Endothelial cell (in vitro differentiated cells): ENCODE results near the gene GPR158. TPM values are rescaled to one million over a fixed set of nuclear protein-coding genes. Genes with fewer than 3 reads are reported as not detected.

Experiments used
- DNase-seq: peaks from one replicate; pipeline ENCODE4 v3.0.0; 2021; ENCODE audit warnings: low spot score
- H3K27ac Mint-ChIP-seq: one replicate; pipeline ENCODE4 v1.8.0; 2021; ENCODE audit warnings: mixed read lengths, inconsistent platforms; ENCODE audit not compliant: unreplicated experiment
- H3K27me3 Mint-ChIP-seq: one replicate; pipeline ENCODE4 v1.8.0; 2021; ENCODE audit warnings: mild to moderate bottlenecking, moderate library complexity, mixed read lengths, inconsistent platforms; ENCODE audit not compliant: unreplicated experiment
- H3K36me3 Mint-ChIP-seq: one replicate; pipeline ENCODE4 v1.8.0; 2021; ENCODE audit warnings: mild to moderate bottlenecking, low read depth, mixed read lengths, inconsistent platforms; ENCODE audit not compliant: unreplicated experiment
- H3K4me1 Mint-ChIP-seq: one replicate; pipeline ENCODE4 v1.8.0; 2021; ENCODE audit warnings: mild to moderate bottlenecking, mixed read lengths, inconsistent platforms; ENCODE audit not compliant: unreplicated experiment
- H3K4me3 Mint-ChIP-seq: one replicate; pipeline ENCODE4 v1.8.0; 2021; ENCODE audit warnings: mild to moderate bottlenecking, mixed read lengths, inconsistent platforms; ENCODE audit not compliant: unreplicated experiment
- H3K9me3 Mint-ChIP-seq: one replicate; pipeline ENCODE4 v1.8.0; 2021; ENCODE audit warnings: mixed read lengths, inconsistent platforms; ENCODE audit not compliant: unreplicated experiment
- CTCF ChIP-seq: fragments of 200-600 bp; sonication (generic); IDR thresholded peaks from one replicate; pipeline ENCODE4 v1.5.0; 2021; ENCODE audit warnings: antibody characterized with exemption; ENCODE audit not compliant: unreplicated experiment
- total RNA-seq: library from RNA; stranded (reverse); fragmentation: NEBNext Ultra II Directional; extraction: Animal tissue kit (Norgen Biotek cat#: 25700); gene quantifications from one replicate; pipeline ENCODE4 v1.2.1, GENCODE V29; 2021; ENCODE audit not compliant: unreplicated experiment

GPR158 gene
- total RNA-seq, 1 donor from 2014 or later = 0.13 TPM

DNA sequence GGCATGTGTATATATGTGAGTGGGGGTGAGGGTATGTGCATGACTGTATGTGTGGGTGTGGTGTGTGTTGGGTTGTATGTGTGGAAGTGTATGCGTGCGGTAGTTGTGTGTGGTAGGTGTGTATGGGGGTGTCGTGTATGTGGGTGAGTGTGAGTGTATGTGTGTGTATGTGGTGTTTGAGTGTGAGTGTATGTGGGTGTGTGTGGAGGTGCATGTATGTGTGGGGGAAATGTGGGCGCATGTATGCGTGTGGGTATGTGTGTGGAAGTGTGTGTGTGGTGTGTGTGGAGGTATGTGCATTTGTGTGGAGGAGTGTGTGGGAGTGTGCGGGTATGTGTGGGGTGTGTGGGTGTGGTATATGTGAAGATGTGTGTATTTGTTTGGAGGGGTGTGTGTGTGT is 269.5 kb downstream of the GPR158 start:
- H3K9me3 Mint-ChIP-seq = no peaks in the 10 kb centered on the region
- no peaks in the 10 kb centered on the region for H3K27me3 Mint-ChIP-seq
- no peak for TF ChIP-seq CTCF
- H3K36me3 Mint-ChIP-seq = no peaks in the 10 kb centered on the region
- H3K4me3 Mint-ChIP-seq = no peak overlapping the region
- no peak overlapping the region for H3K27ac Mint-ChIP-seq
- DNase-seq = no peak
- H3K4me1 Mint-ChIP-seq = no peaks in the 10 kb centered on the region

DNA sequence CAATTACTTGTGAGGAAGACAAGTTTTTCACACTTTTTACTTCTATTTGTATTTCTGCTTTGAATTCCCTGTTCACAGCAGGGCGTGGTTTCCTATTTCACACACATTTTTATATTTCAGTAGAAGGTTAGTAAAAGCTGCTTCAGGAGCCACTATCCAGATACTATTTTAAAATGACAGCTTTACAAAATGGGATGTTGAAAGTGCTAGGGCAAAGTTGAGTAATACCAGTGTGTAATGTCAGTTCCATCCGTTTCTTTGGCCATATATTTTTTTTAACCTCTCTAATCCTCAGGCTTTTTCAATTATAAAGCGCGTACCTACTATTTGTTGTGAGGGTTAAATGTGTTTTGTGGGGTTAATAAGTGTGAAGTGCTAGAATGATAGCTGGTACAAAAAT is 276.6 kb downstream of the GPR158 start:
- no peak for TF ChIP-seq CTCF
- H3K36me3 Mint-ChIP-seq = no peaks in the 10 kb centered on the region
- H3K4me1 Mint-ChIP-seq = peaks cover 7% of the 10 kb centered on the region
- DNase-seq = no peak
- no peaks in the 10 kb centered on the region for H3K27me3 Mint-ChIP-seq
- no peaks in the 10 kb centered on the region for H3K9me3 Mint-ChIP-seq
- H3K27ac Mint-ChIP-seq = no peak overlapping the region
- no peak overlapping the region for H3K4me3 Mint-ChIP-seq

DNA sequence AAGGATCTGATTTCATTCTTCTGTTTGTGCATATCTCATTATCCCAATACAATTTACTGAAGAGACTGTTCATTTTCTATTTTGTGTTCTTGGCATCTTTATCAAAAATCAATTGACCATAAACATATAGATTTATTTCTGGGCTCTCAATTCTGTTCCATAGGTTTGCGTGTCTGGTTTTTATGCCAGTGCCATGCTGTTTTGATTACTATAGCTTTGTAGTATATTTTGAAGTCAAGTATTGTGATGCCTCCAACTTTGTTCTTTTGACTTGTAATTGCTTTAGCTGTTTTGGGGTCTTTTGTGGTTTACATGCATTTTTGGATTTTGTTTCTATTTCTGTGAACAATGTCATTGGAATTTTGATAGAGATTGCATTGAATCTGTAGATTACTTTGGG is 278.8 kb downstream of the GPR158 start:
- Mint-ChIP-seq H3K36me3 (no peaks in the 10 kb centered on the region), H3K4me3 (no peak overlapping the region), H3K27me3 (no peaks in the 10 kb centered on the region), H3K27ac (no peak overlapping the region), H3K9me3 (no peaks in the 10 kb centered on the region), H3K4me1 (peaks cover 7% of the 10 kb centered on the region)
- TF ChIP-seq CTCF = no peak
- DNase-seq = no peak

GRCh38 chr10:25455980-25456567 is 281.3 kb downstream of the GPR158 start:
- TF ChIP-seq CTCF = no peak
- no peaks in the 10 kb centered on the region for H3K9me3 Mint-ChIP-seq
- H3K27me3 Mint-ChIP-seq = no peaks in the 10 kb centered on the region
- H3K4me3 Mint-ChIP-seq = no peak overlapping the region
- no peak overlapping the region for H3K27ac Mint-ChIP-seq
- DNase-seq = no peak
- peaks cover 7% of the 10 kb centered on the region for H3K4me1 Mint-ChIP-seq
- no peaks in the 10 kb centered on the region for H3K36me3 Mint-ChIP-seq

GRCh38 chr10:25457552-25457951 is 282.8 kb downstream of the GPR158 start:
- no peak overlapping the region for H3K4me3 Mint-ChIP-seq
- TF ChIP-seq CTCF = no peak
- H3K36me3 Mint-ChIP-seq = no peaks in the 10 kb centered on the region
- no peaks in the 10 kb centered on the region for H3K9me3 Mint-ChIP-seq
- no peak for DNase-seq
- peaks cover 7% of the 10 kb centered on the region for H3K4me1 Mint-ChIP-seq
- no peak overlapping the region for H3K27ac Mint-ChIP-seq
- H3K27me3 Mint-ChIP-seq = no peaks in the 10 kb centered on the region
